Upper lobe of right lung (tissue), 1 donor: Measurements from ENCODE around the gene RAD51B. TPM values are rescaled to one million over a fixed set of nuclear protein-coding genes. Genes with fewer than 3 reads are reported as not detected.

Experiments used
- ATAC-seq: fragments of 200-7000 bp; cut with Tn5 transposase; one replicate; pipeline ENCODE4 v1.9.1; 2020; ENCODE audit warnings: mild to moderate bottlenecking, moderate library complexity
- DNase-seq: peaks from one replicate; pipeline ENCODE4 v3.0.0-alpha.2; 2020
- H3K27ac ChIP-seq: fragments of 200-600 bp; one replicate; pipeline ENCODE4 v1.8.0; 2022
- H3K27me3 ChIP-seq: fragments of 200-600 bp; one replicate; pipeline ENCODE4 v1.8.0; 2022; ENCODE audit warnings: mild to moderate bottlenecking
- H3K36me3 ChIP-seq: fragments of 200-600 bp; one replicate; pipeline ENCODE4 v1.8.0; 2022
- H3K4me1 ChIP-seq: fragments of 200-600 bp; one replicate; pipeline ENCODE4 v1.8.0; 2022
- H3K4me3 ChIP-seq: fragments of 200-600 bp; one replicate; pipeline ENCODE4 v1.8.0; 2022; ENCODE audit warnings: mild to moderate bottlenecking
- H3K9me3 ChIP-seq: fragments of 200-600 bp; one replicate; pipeline ENCODE4 v1.8.0; 2022
- CTCF ChIP-seq: fragments of 200-600 bp; IDR thresholded peaks from one replicate; pipeline ENCODE4 v1.8.0; 2022; ENCODE audit warnings: antibody characterized with exemption
- intact Hi-C: fragments of 100-400 bp; cut with DNase I; formaldehyde crosslinking; loops from one replicate; pipeline ENCODE4 v1.11.0; 2022
- total RNA-seq: library from RNA; stranded (reverse); fragmentation: NEBNext Ultra II Directional; extraction: Animal tissue kit (Norgen Biotek cat#: 25700); gene quantifications from one replicate; pipeline ENCODE4 v1.2.1, GENCODE V29; 2021
- donor health status: DM: no; HTN: yes; CAD: no; lungs with severe emphysema.

RAD51B gene
- total RNA-seq, 1 donor from 2014 or later, result 11.5 TPM

- Histone ChIP-seq H3K4me1 (no peaks in the 10 kb centered on the region), H3K9me3 (no peaks in the 10 kb centered on the region), H3K36me3 (no peaks in the 10 kb centered on the region), H3K27me3 (no peaks in the 10 kb centered on the region), H3K4me3 (no peak overlapping the region), H3K27ac (no peak overlapping the region)
- ATAC-seq, result no peak
- intact Hi-C loops, result no loop called here
- no peak for TF ChIP-seq CTCF
- DNase-seq, result no peak
Observed at GRCh38 chr14:68492381-68493151, 673.0 kb downstream of the RAD51B start.

GRCh38 chr14:68493152-68493911, 673.8 kb downstream of the RAD51B start:
- intact Hi-C loops, result no loop called here
- TF ChIP-seq CTCF, result no peak
- Histone ChIP-seq H3K36me3 (no peaks in the 10 kb centered on the region), H3K27ac (no peak overlapping the region), H3K4me3 (no peak overlapping the region), H3K4me1 (no peaks in the 10 kb centered on the region), H3K27me3 (no peaks in the 10 kb centered on the region), H3K9me3 (no peaks in the 10 kb centered on the region)
- ATAC-seq, result no peak
- no peak for DNase-seq

- Histone ChIP-seq H3K4me3 (no peak overlapping the region), H3K4me1 (no peaks in the 10 kb centered on the region), H3K9me3 (no peaks in the 10 kb centered on the region), H3K36me3 (no peaks in the 10 kb centered on the region), H3K27ac (peak overlapping the region; percentile 30), H3K27me3 (no peaks in the 10 kb centered on the region)
- peak; percentile 68 for ATAC-seq
- no peak for DNase-seq
- intact Hi-C loops, result no loop called here
- TF ChIP-seq CTCF, result no peak
Observed at GRCh38 chr14:68495101-68496039, 675.8 kb downstream of the RAD51B start.

- ATAC-seq, result no peak
- no peak for TF ChIP-seq CTCF
- no peak overlapping the region for H3K4me3 ChIP-seq
- H3K27ac ChIP-seq, result no peak overlapping the region
- no peaks in the 10 kb centered on the region for H3K27me3 ChIP-seq
- H3K36me3 ChIP-seq, result no peaks in the 10 kb centered on the region
- no peak for DNase-seq
- intact Hi-C loops, result no loop called here
- H3K9me3 ChIP-seq, result no peaks in the 10 kb centered on the region
- no peaks in the 10 kb centered on the region for H3K4me1 ChIP-seq
Observed at GRCh38 chr14:68497011-68497410, 677.4 kb downstream of the RAD51B start.

GRCh38 chr14:68499451-68499850, 679.9 kb downstream of the RAD51B start:
- intact Hi-C loops, result no loop called here
- H3K27ac ChIP-seq, result no peak overlapping the region
- TF ChIP-seq CTCF, result no peak

More at GRCh38 chr14:68499451-68499850, 679.9 kb downstream of the RAD51B start:
- no peaks in the 10 kb centered on the region for H3K4me1 ChIP-seq
- H3K36me3 ChIP-seq, result no peaks in the 10 kb centered on the region
- no peak overlapping the region for H3K4me3 ChIP-seq
- no peaks in the 10 kb centered on the region for H3K27me3 ChIP-seq
- DNase-seq (no peak), ATAC-seq (no peak)
- H3K9me3 ChIP-seq, result no peaks in the 10 kb centered on the region
